HEK293 (cell line): ENCODE results near the gene TIPRL.

Source experiments
- CTCF ChIA-PET: fragments of 350-600 bp; formaldehyde crosslinking; extraction: SDS; loops from one replicate; lab custom pipeline; 2021; ENCODE audit warnings: antibody characterized with exemption; lab: Yijun Ruan, JAX
- POLR2A ChIA-PET: fragments of 300-600 bp; formaldehyde crosslinking; extraction: SDS; loops from one replicate; lab custom pipeline; 2020; ENCODE audit warnings: antibody characterized with exemption, inconsistent platforms; lab: Yijun Ruan, JAX
- H3K27ac ChIP-seq: fragments of 200-500 bp; sonication (Bioruptor generic); 2 replicates; pipeline ENCODE4 v1.5.1; 2014; ENCODE audit warnings: low read depth, low read length, control low read depth, inconsistent platforms; ENCODE audit errors: extremely low read depth
- H3K36me3 ChIP-seq, 2 experiments: fragments of 200-500 bp in 1 of 2; sonication (Bioruptor generic) in 1 of 2; 1 replicate in 1 of 2; 2 replicates in 1 of 2; pipeline ENCODE4 v1.5.1; 2014 to 2017; ENCODE audit warnings: inconsistent platforms in 2 of 2, low read length in 2 of 2; ENCODE audit not compliant: control insufficient read depth in 2 of 2, insufficient read depth in 1 of 2
- H3K4me1 ChIP-seq: fragments of 200-500 bp; sonication (Bioruptor generic); 2 replicates; pipeline ENCODE4 v1.5.1; 2014; ENCODE audit warnings: mild to moderate bottlenecking, low read length, inconsistent platforms; ENCODE audit not compliant: control insufficient read depth, insufficient read depth
- H3K4me3 ChIP-seq: 2 replicates; pipeline ENCODE4 v1.5.1; 2011; ENCODE audit warnings: low read depth, mild to moderate bottlenecking, control low read depth, low read length, moderate library complexity
- H3K9me3 ChIP-seq: fragments of 200-500 bp; sonication (Bioruptor generic); 2 replicates; pipeline ENCODE4 v1.5.1; 2014; ENCODE audit warnings: low read depth, low read length, inconsistent platforms; ENCODE audit not compliant: control insufficient read depth, insufficient read depth
- CTCF ChIP-seq: fragments of 450-650 bp; formaldehyde crosslinking; IDR thresholded peaks from 2 replicates; pipeline ENCODE4 v1.5.1; 2016; ENCODE audit warnings: missing biosample characterization, missing genetic modification characterization
- HOXA7 ChIP-seq: sonication (generic); formaldehyde crosslinking; IDR thresholded peaks from 2 replicates; pipeline ENCODE4 v1.8.1; 2022; ENCODE audit warnings: missing genetic modification reagents, borderline replicate concordance
- OSR2 ChIP-seq: fragments of 450-650 bp; formaldehyde crosslinking; IDR thresholded peaks from 2 replicates; pipeline ENCODE4 v1.5.1; 2016; ENCODE audit warnings: missing biosample characterization, missing genetic modification characterization
- PBX3 ChIP-seq: sonication (generic); formaldehyde crosslinking; IDR thresholded peaks from 2 replicates; pipeline ENCODE4 v1.8.1; 2022; ENCODE audit warnings: mild to moderate bottlenecking, moderate library complexity, missing genetic modification reagents
- SP2 ChIP-seq: fragments of 450-650 bp; formaldehyde crosslinking; IDR thresholded peaks from 2 replicates; pipeline ENCODE4 v1.5.1; 2016; ENCODE audit warnings: missing biosample characterization, missing genetic modification characterization
- ZBTB49 ChIP-seq: fragments of 450-650 bp; formaldehyde crosslinking; IDR thresholded peaks from 2 replicates; pipeline ENCODE4 v1.5.1; 2016; ENCODE audit warnings: missing biosample characterization, missing genetic modification characterization, low read depth
- ZFP37 ChIP-seq: fragments of 450-650 bp; formaldehyde crosslinking; IDR thresholded peaks from 2 replicates; pipeline ENCODE4 v1.5.1; 2016; ENCODE audit warnings: missing biosample characterization, missing genetic modification characterization
- ZNF138 ChIP-seq: fragments of 450-650 bp; formaldehyde crosslinking; IDR thresholded peaks from 2 replicates; pipeline ENCODE4 v1.5.1; 2016; ENCODE audit warnings: missing biosample characterization, missing genetic modification characterization, borderline replicate concordance
- ZNF155 ChIP-seq: fragments of 450-650 bp; formaldehyde crosslinking; IDR thresholded peaks from 2 replicates; pipeline ENCODE4 v1.5.1; 2016; ENCODE audit warnings: missing biosample characterization, missing genetic modification characterization
- ZNF558 ChIP-seq: fragments of 450-650 bp; formaldehyde crosslinking; IDR thresholded peaks from 2 replicates; pipeline ENCODE4 v1.5.1; 2016; ENCODE audit warnings: missing biosample characterization, missing genetic modification characterization
- ZNF639 ChIP-seq: fragments of 450-650 bp; formaldehyde crosslinking; IDR thresholded peaks from 2 replicates; pipeline ENCODE4 v1.5.1; 2016; ENCODE audit warnings: missing biosample characterization, missing genetic modification characterization
- ZNF837 ChIP-seq: fragments of 450-650 bp; formaldehyde crosslinking; IDR thresholded peaks from 2 replicates; pipeline ENCODE4 v1.5.1; 2016; ENCODE audit warnings: missing biosample characterization, missing genetic modification characterization
- ZNF843 ChIP-seq: fragments of 450-650 bp; formaldehyde crosslinking; IDR thresholded peaks from 2 replicates; pipeline ENCODE4 v1.5.1; 2016; ENCODE audit warnings: missing biosample characterization, missing genetic modification characterization
- ZSCAN5A ChIP-seq: fragments of 450-650 bp; formaldehyde crosslinking; IDR thresholded peaks from 2 replicates; pipeline ENCODE4 v1.5.1; 2016; ENCODE audit warnings: missing biosample characterization, missing genetic modification characterization
- TF ChIP-seq, protein P1 (sequence below): fragments of 450-650 bp; formaldehyde crosslinking; IDR thresholded peaks from 2 replicates; pipeline ENCODE4 v1.5.1; 2016; ENCODE audit warnings: missing biosample characterization, missing genetic modification characterization
- TF ChIP-seq, protein P2 (sequence below): fragments of 450-650 bp; formaldehyde crosslinking; IDR thresholded peaks from 2 replicates; pipeline ENCODE4 v1.5.1; 2016; ENCODE audit warnings: missing biosample characterization, missing genetic modification characterization
- TF ChIP-seq, protein P3 (sequence below): fragments of 450-650 bp; formaldehyde crosslinking; IDR thresholded peaks from 2 replicates; pipeline ENCODE4 v1.5.1; 2016; ENCODE audit warnings: missing biosample characterization, missing genetic modification characterization, borderline replicate concordance
- TF ChIP-seq, protein P4 (sequence below): IDR thresholded peaks from 2 replicates; pipeline ENCODE4 v1.6.1; 2011; ENCODE audit warnings: mild to moderate bottlenecking, low read depth, low read length, borderline replicate concordance

TIPRL gene

DNA sequence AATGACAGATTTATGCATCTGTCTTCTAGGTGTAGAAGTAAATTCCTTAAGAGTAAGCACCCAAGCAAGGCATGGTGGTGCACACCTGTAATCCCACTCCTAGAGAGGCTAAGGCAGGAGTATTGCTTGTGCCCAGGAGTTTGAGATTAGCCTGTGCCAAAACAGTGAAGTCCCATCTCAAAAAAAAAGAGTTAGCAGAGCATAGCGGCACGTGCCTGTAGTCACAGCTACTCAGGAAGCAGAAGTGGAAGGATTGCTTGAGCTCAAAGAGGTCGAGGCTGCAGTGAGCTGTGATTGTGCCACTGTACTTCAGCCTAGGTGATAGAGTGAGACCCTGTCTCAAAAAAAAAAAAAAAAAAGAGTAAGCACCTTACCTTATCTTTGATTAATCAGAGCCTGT lies 15.1 kb upstream of the TIPRL start (continued):
- no peak for TF ChIP-seq ZBTB49 (tag by site-specific recombination)
- TF ChIP-seq SP2: no peak
- TF ChIP-seq, protein P1, sequence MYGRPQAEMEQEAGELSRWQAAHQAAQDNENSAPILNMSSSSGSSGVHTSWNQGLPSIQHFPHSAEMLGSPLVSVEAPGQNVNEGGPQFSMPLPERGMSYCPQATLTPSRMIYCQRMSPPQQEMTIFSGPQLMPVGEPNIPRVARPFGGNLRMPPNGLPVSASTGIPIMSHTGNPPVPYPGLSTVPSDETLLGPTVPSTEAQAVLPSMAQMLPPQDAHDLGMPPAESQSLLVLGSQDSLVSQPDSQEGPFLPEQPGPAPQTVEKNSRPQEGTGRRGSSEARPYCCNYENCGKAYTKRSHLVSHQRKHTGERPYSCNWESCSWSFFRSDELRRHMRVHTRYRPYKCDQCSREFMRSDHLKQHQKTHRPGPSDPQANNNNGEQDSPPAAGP (tag by site-specific recombination): no peak
- TF ChIP-seq HOXA7 (CRISPR knock-in tag): no peak
- no peak for TF ChIP-seq OSR2 (tag by site-specific recombination)
- no peak for TF ChIP-seq ZNF843 (tag by site-specific recombination)
- no peak for TF ChIP-seq CTCF (tag by site-specific recombination)
- TF ChIP-seq ZNF639: no peak
- no peak for TF ChIP-seq ZNF138 (tag by site-specific recombination)

DNA sequence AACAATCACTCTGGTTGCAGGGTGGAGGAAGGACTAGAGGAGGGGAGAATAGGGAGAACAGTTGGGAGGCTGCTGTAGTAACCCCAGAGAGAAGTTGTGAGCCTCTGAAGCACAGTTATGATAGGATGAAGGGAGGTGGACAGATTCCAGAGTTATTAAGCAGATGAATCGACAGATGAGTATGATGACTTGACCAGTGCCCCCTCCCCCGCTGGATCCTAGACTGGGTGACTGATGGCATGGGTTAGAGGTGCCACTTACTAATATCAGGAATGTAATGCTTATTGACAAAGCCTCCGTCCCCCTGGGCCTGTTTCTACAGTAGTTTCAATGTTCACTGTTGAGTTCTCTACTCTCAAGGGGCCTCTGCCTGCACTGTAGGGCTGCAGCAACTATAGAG lies 14.0 kb upstream of the TIPRL start:
- H3K4me1 ChIP-seq: no peaks in the 10 kb centered on the region
- H3K9me3 ChIP-seq: no peaks in the 10 kb centered on the region
- no peaks in the 10 kb centered on the region for H3K36me3 ChIP-seq
- POLR2A ChIA-PET: no interaction called here
- CTCF ChIA-PET: interaction anchor here (0.7 to 1.7 kb wide), 3 partner anchors 20 to 179 kb away, joined by 3 to 6 read pairs (median 3); no protein-coding TSS in a partner anchor
- H3K27ac ChIP-seq: no peak overlapping the region
- H3K4me3 ChIP-seq: no peak overlapping the region
- TF ChIP-seq ZNF558 (tag by site-specific recombination) (no peak), ZNF155 (tag by site-specific recombination) (no peak), ZFP37 (tag by site-specific recombination) (no peak), ZNF837 (tag by site-specific recombination) (no peak), ZSCAN5A (tag by site-specific recombination) (no peak), PBX3 (CRISPR knock-in tag) (no peak)
- TF ChIP-seq, protein P2, sequence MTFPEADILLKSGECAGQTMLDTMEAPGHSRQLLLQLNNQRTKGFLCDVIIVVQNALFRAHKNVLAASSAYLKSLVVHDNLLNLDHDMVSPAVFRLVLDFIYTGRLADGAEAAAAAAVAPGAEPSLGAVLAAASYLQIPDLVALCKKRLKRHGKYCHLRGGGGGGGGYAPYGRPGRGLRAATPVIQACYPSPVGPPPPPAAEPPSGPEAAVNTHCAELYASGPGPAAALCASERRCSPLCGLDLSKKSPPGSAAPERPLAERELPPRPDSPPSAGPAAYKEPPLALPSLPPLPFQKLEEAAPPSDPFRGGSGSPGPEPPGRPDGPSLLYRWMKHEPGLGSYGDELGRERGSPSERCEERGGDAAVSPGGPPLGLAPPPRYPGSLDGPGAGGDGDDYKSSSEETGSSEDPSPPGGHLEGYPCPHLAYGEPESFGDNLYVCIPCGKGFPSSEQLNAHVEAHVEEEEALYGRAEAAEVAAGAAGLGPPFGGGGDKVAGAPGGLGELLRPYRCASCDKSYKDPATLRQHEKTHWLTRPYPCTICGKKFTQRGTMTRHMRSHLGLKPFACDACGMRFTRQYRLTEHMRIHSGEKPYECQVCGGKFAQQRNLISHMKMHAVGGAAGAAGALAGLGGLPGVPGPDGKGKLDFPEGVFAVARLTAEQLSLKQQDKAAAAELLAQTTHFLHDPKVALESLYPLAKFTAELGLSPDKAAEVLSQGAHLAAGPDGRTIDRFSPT (tag by site-specific recombination): no peak
- TF ChIP-seq, protein P3, sequence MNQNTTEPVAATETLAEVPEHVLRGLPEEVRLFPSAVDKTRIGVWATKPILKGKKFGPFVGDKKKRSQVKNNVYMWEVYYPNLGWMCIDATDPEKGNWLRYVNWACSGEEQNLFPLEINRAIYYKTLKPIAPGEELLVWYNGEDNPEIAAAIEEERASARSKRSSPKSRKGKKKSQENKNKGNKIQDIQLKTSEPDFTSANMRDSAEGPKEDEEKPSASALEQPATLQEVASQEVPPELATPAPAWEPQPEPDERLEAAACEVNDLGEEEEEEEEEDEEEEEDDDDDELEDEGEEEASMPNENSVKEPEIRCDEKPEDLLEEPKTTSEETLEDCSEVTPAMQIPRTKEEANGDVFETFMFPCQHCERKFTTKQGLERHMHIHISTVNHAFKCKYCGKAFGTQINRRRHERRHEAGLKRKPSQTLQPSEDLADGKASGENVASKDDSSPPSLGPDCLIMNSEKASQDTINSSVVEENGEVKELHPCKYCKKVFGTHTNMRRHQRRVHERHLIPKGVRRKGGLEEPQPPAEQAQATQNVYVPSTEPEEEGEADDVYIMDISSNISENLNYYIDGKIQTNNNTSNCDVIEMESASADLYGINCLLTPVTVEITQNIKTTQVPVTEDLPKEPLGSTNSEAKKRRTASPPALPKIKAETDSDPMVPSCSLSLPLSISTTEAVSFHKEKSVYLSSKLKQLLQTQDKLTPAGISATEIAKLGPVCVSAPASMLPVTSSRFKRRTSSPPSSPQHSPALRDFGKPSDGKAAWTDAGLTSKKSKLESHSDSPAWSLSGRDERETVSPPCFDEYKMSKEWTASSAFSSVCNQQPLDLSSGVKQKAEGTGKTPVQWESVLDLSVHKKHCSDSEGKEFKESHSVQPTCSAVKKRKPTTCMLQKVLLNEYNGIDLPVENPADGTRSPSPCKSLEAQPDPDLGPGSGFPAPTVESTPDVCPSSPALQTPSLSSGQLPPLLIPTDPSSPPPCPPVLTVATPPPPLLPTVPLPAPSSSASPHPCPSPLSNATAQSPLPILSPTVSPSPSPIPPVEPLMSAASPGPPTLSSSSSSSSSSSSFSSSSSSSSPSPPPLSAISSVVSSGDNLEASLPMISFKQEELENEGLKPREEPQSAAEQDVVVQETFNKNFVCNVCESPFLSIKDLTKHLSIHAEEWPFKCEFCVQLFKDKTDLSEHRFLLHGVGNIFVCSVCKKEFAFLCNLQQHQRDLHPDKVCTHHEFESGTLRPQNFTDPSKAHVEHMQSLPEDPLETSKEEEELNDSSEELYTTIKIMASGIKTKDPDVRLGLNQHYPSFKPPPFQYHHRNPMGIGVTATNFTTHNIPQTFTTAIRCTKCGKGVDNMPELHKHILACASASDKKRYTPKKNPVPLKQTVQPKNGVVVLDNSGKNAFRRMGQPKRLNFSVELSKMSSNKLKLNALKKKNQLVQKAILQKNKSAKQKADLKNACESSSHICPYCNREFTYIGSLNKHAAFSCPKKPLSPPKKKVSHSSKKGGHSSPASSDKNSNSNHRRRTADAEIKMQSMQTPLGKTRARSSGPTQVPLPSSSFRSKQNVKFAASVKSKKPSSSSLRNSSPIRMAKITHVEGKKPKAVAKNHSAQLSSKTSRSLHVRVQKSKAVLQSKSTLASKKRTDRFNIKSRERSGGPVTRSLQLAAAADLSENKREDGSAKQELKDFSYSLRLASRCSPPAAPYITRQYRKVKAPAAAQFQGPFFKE: no peak
- TF ChIP-seq, protein P4, sequence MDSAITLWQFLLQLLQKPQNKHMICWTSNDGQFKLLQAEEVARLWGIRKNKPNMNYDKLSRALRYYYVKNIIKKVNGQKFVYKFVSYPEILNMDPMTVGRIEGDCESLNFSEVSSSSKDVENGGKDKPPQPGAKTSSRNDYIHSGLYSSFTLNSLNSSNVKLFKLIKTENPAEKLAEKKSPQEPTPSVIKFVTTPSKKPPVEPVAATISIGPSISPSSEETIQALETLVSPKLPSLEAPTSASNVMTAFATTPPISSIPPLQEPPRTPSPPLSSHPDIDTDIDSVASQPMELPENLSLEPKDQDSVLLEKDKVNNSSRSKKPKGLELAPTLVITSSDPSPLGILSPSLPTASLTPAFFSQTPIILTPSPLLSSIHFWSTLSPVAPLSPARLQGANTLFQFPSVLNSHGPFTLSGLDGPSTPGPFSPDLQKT: no peak
